Measurements from ENCODE around the gene PDCD11.
"Not testable (repeated sequence)": the region's sequence is repeated elsewhere in the genome, so short reads cannot be mapped to it uniquely, and the experiment has no call there.

Gene PDCD11

GRCh38 chr10:103396067-103396788 is at the start of gene PDCD11, which contains the start of gene ATP5MK:
TSS of gene PDCD11 (plus strand) at chr10:103396626. CDS start at chr10:103398427, 1,801 bp downstream.
TSS of gene ATP5MK (minus strand) at chr10:103396475. CDS start at chr10:103392457, 4,018 bp downstream.
- H3K4me1 Mint-ChIP-seq: peaks cover 64% of the 10 kb centered on the region
- peak within 1 kb of the TSS; percentile 90 to 99 for H3K27ac Mint-ChIP-seq

GRCh38 chr10:103350175-103350516 is 46.3 kb upstream of the PDCD11 start:
- DNase-seq: no peak
- Mint-ChIP-seq H3K4me3 (peak overlapping the region; percentile 96 to 98), H3K27me3 (no peaks in the 10 kb centered on the region), H3K9me3 (no peaks in the 10 kb centered on the region), H3K27ac (peak overlapping the region; percentile 90 to 99), H3K4me1 (peaks cover 12% of the 10 kb centered on the region)
- no peak for ATAC-seq

More at GRCh38 chr10:103396067-103396788, at the start of gene PDCD11, which contains the start of gene ATP5MK:
- Mint-ChIP-seq H3K27me3 (no peaks in the 10 kb centered on the region), H3K9me3 (no peaks in the 10 kb centered on the region), H3K4me3 (peak within 1 kb of the TSS; percentile 88 to 99)
- ATAC-seq (peak; percentile 100), DNase-seq (peak; percentile 91 to 96)

- peak; percentile 80 to 82 for DNase-seq
- Mint-ChIP-seq H3K27ac (peak within 1 kb of the TSS; percentile 95 to 99), H3K4me1 (peaks cover 12% of the 10 kb centered on the region), H3K4me3 (peak within 1 kb of the TSS; percentile 96 to 98), H3K27me3 (no peaks in the 10 kb centered on the region), H3K9me3 (no peaks in the 10 kb centered on the region)
- peak; percentile 89 for ATAC-seq
These were observed 45.7 kb upstream of the PDCD11 start, which contains the start of gene PCGF6 for GRCh38 chr10:103350517-103351260. TSS of gene PCGF6 (minus strand) at chr10:103351140. CDS start at chr10:103351066, 74 bp downstream.

GRCh38 chr10:103353281-103353680 is 43.1 kb upstream of the PDCD11 start:
- Mint-ChIP-seq H3K4me3 (no peak overlapping the region), H3K9me3 (no peaks in the 10 kb centered on the region), H3K4me1 (peaks cover 12% of the 10 kb centered on the region), H3K27me3 (no peaks in the 10 kb centered on the region), H3K27ac (no peak overlapping the region)
- DNase-seq: no peak
- no peak for ATAC-seq

- ATAC-seq, H3K4me3 Mint-ChIP-seq, DNase-seq, H3K9me3 Mint-ChIP-seq, H3K27ac Mint-ChIP-seq, H3K27me3 Mint-ChIP-seq: not testable (repeated sequence)
- H3K4me1 Mint-ChIP-seq: peaks cover 12% of the 10 kb centered on the region
These were observed 41.9 kb upstream of the PDCD11 start for GRCh38 chr10:103354567-103354966.

GRCh38 chr10:103355906-103356599 is 40.4 kb upstream of the PDCD11 start:
- H3K9me3 Mint-ChIP-seq: no peaks in the 10 kb centered on the region
- no peak overlapping the region for H3K27ac Mint-ChIP-seq
- ATAC-seq (no peak), DNase-seq (no peak)
- H3K4me3 Mint-ChIP-seq: no peak overlapping the region
- no peaks in the 10 kb centered on the region for H3K27me3 Mint-ChIP-seq
- no peaks in the 10 kb centered on the region for H3K4me1 Mint-ChIP-seq

GRCh38 chr10:103359493-103359892 is 36.9 kb upstream of the PDCD11 start:
- not testable (repeated sequence) for H3K27ac Mint-ChIP-seq, H3K4me1 Mint-ChIP-seq, H3K9me3 Mint-ChIP-seq, H3K27me3 Mint-ChIP-seq, H3K4me3 Mint-ChIP-seq, ATAC-seq, DNase-seq

- ATAC-seq, DNase-seq, H3K27ac Mint-ChIP-seq, H3K4me3 Mint-ChIP-seq, H3K27me3 Mint-ChIP-seq, H3K4me1 Mint-ChIP-seq, H3K9me3 Mint-ChIP-seq: not testable (repeated sequence)
These were observed 35.6 kb upstream of the PDCD11 start for GRCh38 chr10:103360791-103361190.

GRCh38 chr10:103367379-103367781 is 29.0 kb upstream of the PDCD11 start:
- Mint-ChIP-seq H3K9me3 (no peaks in the 10 kb centered on the region), H3K4me3 (peak overlapping the region; percentile 84 to 95), H3K27ac (peak overlapping the region; percentile 96 to 97), H3K4me1 (peaks cover 20% of the 10 kb centered on the region), H3K27me3 (no peaks in the 10 kb centered on the region)
- DNase-seq (no peak), ATAC-seq (no peak)

GRCh38 chr10:103367782-103368518 is 28.5 kb upstream of the PDCD11 start, which contains the start of gene TAF5:
TSS of gene TAF5 (plus strand) at chr10:103367976. CDS start at chr10:103367990, 14 bp downstream.
- Mint-ChIP-seq H3K9me3 (no peaks in the 10 kb centered on the region), H3K4me1 (peaks cover 20% of the 10 kb centered on the region), H3K27ac (peak within 1 kb of the TSS; percentile 96 to 97), H3K4me3 (peak within 1 kb of the TSS; percentile 87 to 95), H3K27me3 (no peaks in the 10 kb centered on the region)
- ATAC-seq (peak; percentile 72), DNase-seq (peak; percentile 92 to 95)

- Mint-ChIP-seq H3K4me1 (peaks cover 21% of the 10 kb centered on the region), H3K4me3 (no peak overlapping the region), H3K27ac (no peak overlapping the region), H3K27me3 (no peaks in the 10 kb centered on the region), H3K9me3 (no peaks in the 10 kb centered on the region)
- DNase-seq (no peak), ATAC-seq (no peak)
These were observed 22.9 kb upstream of the PDCD11 start for GRCh38 chr10:103373544-103373943.

GRCh38 chr10:103374263-103374662 is 22.2 kb upstream of the PDCD11 start:
- no peaks in the 10 kb centered on the region for H3K27me3 Mint-ChIP-seq
- no peaks in the 10 kb centered on the region for H3K9me3 Mint-ChIP-seq
- H3K27ac Mint-ChIP-seq: peak overlapping the region in 1 of 2 donors; percentile 23
- H3K4me1 Mint-ChIP-seq: peaks cover 21% of the 10 kb centered on the region
- ATAC-seq: no peak
- DNase-seq: no peak
- H3K4me3 Mint-ChIP-seq: no peak overlapping the region

- H3K27ac Mint-ChIP-seq: no peak overlapping the region
These were observed 13.7 kb upstream of the PDCD11 start for GRCh38 chr10:103382769-103383168.

GRCh38 chr10:103394180-103394579 is 2.2 kb upstream of the PDCD11 start:
- no peak for DNase-seq
- no peak for ATAC-seq
- Mint-ChIP-seq H3K4me3 (peak overlapping the region; percentile 49 to 62), H3K4me1 (peaks cover 56% of the 10 kb centered on the region), H3K27ac (peak overlapping the region; percentile 27 to 69), H3K27me3 (no peaks in the 10 kb centered on the region), H3K9me3 (no peaks in the 10 kb centered on the region)

More at GRCh38 chr10:103382769-103383168, 13.7 kb upstream of the PDCD11 start:
- no peaks in the 10 kb centered on the region for H3K27me3 Mint-ChIP-seq
- H3K4me1 Mint-ChIP-seq: no peaks in the 10 kb centered on the region
- ATAC-seq (no peak), DNase-seq (no peak)
- no peaks in the 10 kb centered on the region for H3K9me3 Mint-ChIP-seq
- no peak overlapping the region for H3K4me3 Mint-ChIP-seq

- H3K4me1 Mint-ChIP-seq: peaks cover 66% of the 10 kb centered on the region
- H3K27ac Mint-ChIP-seq: peak overlapping the region; percentile 90 to 99
- peak overlapping the region; percentile 88 to 99 for H3K4me3 Mint-ChIP-seq
- no peaks in the 10 kb centered on the region for H3K27me3 Mint-ChIP-seq
- ATAC-seq (no peak), DNase-seq (no peak)
- H3K9me3 Mint-ChIP-seq: no peaks in the 10 kb centered on the region
These were observed 716 bp upstream of the PDCD11 start for GRCh38 chr10:103395754-103396066.
